Fibroblast of lung (primary cell): ENCODE results near the gene SYNDIG1. TPM values are rescaled to one million over a fixed set of nuclear protein-coding genes. Genes with fewer than 3 reads are reported as not detected.

ENCODE experiments used
- DNase-seq, 2 donors: peaks; one replicate each; pipeline versions ENCODE4 v3.0.0 to v3.0.0-alpha.2; 2010; ENCODE audit warnings: low read depth in 2 of 2
- H2AFZ ChIP-seq: 2 replicates; pipeline ENCODE4 v1.5.1; 2012; ENCODE audit warnings: low read length, control low read depth, inconsistent platforms
- H3K27ac ChIP-seq: 2 replicates; pipeline ENCODE4 v1.5.1; 2011; ENCODE audit warnings: low read length, control low read depth; ENCODE audit not compliant: insufficient read depth
- H3K27me3 ChIP-seq: 2 replicates; pipeline ENCODE4 v1.5.1; 2011; ENCODE audit warnings: mild to moderate bottlenecking, low read length; ENCODE audit not compliant: control insufficient read depth, insufficient read depth
- H3K36me3 ChIP-seq: 2 replicates; pipeline ENCODE4 v1.5.1; 2011; ENCODE audit warnings: low read length; ENCODE audit not compliant: control insufficient read depth, insufficient read depth
- H3K4me1 ChIP-seq: 2 replicates; pipeline ENCODE4 v1.5.1; 2011; ENCODE audit warnings: low read length; ENCODE audit not compliant: control insufficient read depth, insufficient read depth; ENCODE audit errors: extremely low read depth
- H3K4me2 ChIP-seq: 2 replicates; pipeline ENCODE4 v1.5.1; 2011; ENCODE audit warnings: low read length, control low read depth; ENCODE audit not compliant: insufficient read depth; ENCODE audit errors: extremely low read depth
- H3K4me3 ChIP-seq, 4 experiments: fragments of 200-600 bp in 1 of 4; sonication (generic) in 1 of 4; replicated peaks in 1 of 4; 2 replicates each; pipeline ENCODE4 v1.5.1; 2011 to 2016; ENCODE audit warnings: low read length in 4 of 4, low read depth in 3 of 4, mild to moderate bottlenecking in 3 of 4, control low read depth in 2 of 4, inconsistent platforms in 1 of 4, mixed read lengths in 1 of 4; ENCODE audit not compliant: insufficient read depth in 1 of 4; ENCODE audit errors: control extremely low read depth in 1 of 4
- H3K79me2 ChIP-seq: 2 replicates; pipeline ENCODE4 v1.5.1; 2012; ENCODE audit warnings: mild to moderate bottlenecking, low read length, inconsistent platforms; ENCODE audit not compliant: control insufficient read depth, insufficient read depth
- H3K9ac ChIP-seq: 2 replicates; pipeline ENCODE4 v1.5.1; 2011; ENCODE audit warnings: mild to moderate bottlenecking, low read length, control low read depth; ENCODE audit not compliant: insufficient read depth
- H3K9me3 ChIP-seq: 2 replicates; pipeline ENCODE4 v1.5.1; 2012; ENCODE audit warnings: low read depth, low read length; ENCODE audit not compliant: control insufficient read depth, insufficient read depth
- H4K20me1 ChIP-seq: 2 replicates; pipeline ENCODE4 v1.5.1; 2011; ENCODE audit warnings: low read length; ENCODE audit not compliant: control insufficient read depth, insufficient read depth; ENCODE audit errors: extremely low read depth
- EZH2 ChIP-seq: IDR thresholded peaks from 2 replicates; pipeline ENCODE4 v1.5.1; 2012; ENCODE audit warnings: low read length, control low read depth, mild to moderate bottlenecking; ENCODE audit errors: missing control alignments
- polyA plus RNA-seq, 2 donors: library from polyadenylated mRNA; depleted of rRNA in 1 of 2; stranded (reverse) in 1 of 2; unstranded in 1 of 2; fragments of >200 nt; gene quantifications; 2 replicates each; pipeline ENCODE4 v1.2.1, GENCODE V29; 2011 to 2012; ENCODE audit warnings: missing spikeins in 1 of 2
- total RNA-seq: library from RNA; depleted of rRNA; stranded (reverse); fragments of >200 nt; gene quantifications from 2 replicates; pipeline ENCODE4 v1.2.1, GENCODE V29; 2014
- TF ChIP-seq, protein P1 (sequence below), 2 donors: IDR thresholded peaks in 1 of 2; conservative IDR thresholded peaks in 1 of 2; 1 replicate in 1 of 2; 2 replicates in 1 of 2; pipeline ENCODE4 v1.5.1; 2011 to 2012; ENCODE audit warnings: low read length in 2 of 2, control low read depth in 1 of 2, inconsistent platforms in 1 of 2, low read depth in 1 of 2, mild to moderate bottlenecking in 1 of 2

Gene SYNDIG1
- total and polyA plus RNA-seq, 2 donors (not counting 1 experiment from before 2014, with no cell fraction given), result 0.02 to 0.17 TPM

DNA sequence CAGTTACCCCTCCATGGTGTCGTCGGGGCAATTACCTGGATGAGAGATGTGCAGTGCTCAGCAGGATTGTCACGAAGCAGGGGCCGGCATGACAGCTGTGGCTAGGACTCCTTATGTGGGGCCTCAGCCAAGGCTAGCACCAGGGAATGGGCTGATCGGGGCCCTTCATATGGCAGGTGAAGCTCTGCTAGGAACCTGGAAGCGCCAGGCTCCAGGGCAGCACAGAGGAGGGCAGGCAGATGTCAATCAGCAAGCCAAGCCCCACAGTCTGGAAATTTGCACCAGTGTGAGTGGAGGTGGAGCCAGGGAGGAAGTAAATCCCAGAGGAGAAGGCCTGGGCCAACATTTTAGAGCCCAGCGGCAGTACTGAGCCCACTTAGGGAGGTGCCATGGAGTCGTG is 21.2 kb downstream of the SYNDIG1 start:
- H3K79me2 ChIP-seq, result no peaks in the 10 kb centered on the region
- H3K4me2 ChIP-seq, result no peak overlapping the region

DNA sequence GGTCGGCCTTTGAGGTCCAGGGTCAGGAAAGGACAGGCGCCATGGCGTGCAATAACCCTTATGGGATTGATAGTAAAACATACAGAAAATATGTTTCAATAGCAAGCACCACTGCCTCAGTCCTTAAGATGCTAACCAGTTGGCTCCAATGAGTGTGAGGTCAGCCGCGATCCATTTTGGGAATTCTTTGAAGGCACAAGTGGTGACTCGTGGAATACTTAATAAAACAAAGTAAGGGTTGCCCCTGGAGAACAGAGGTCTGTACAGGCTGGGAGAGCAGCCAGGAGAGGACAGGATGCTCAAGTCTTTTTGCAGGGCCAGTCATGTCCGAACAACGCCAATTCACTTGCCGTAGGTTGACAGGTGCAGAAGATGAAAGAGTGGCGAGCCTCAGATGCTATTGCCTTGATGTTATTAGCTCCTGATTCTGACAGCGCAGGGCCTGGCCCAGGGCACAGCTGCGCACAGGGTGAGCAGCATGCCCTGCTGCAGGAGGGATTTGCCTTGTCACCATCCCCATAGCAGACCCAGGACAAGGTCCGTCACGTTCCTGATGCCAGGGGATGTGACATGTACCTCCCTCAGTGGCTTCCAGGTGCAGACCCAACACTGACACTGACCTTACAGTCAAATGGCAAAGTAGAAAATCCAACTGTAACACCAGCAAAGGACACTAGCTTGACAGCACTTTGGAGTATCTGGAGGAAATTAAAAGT is 21.8 kb downstream of the SYNDIG1 start:
- H4K20me1 ChIP-seq, result peaks cover 2% of the 10 kb centered on the region
- no peak overlapping the region for H3K4me3 ChIP-seq
- no peaks in the 10 kb centered on the region for H3K9me3 ChIP-seq
- TF ChIP-seq, protein P1, sequence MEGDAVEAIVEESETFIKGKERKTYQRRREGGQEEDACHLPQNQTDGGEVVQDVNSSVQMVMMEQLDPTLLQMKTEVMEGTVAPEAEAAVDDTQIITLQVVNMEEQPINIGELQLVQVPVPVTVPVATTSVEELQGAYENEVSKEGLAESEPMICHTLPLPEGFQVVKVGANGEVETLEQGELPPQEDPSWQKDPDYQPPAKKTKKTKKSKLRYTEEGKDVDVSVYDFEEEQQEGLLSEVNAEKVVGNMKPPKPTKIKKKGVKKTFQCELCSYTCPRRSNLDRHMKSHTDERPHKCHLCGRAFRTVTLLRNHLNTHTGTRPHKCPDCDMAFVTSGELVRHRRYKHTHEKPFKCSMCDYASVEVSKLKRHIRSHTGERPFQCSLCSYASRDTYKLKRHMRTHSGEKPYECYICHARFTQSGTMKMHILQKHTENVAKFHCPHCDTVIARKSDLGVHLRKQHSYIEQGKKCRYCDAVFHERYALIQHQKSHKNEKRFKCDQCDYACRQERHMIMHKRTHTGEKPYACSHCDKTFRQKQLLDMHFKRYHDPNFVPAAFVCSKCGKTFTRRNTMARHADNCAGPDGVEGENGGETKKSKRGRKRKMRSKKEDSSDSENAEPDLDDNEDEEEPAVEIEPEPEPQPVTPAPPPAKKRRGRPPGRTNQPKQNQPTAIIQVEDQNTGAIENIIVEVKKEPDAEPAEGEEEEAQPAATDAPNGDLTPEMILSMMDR (conservative IDR thresholded peaks at IDR 0.05 in 1 of 2, IDR thresholded peaks at IDR 0.05 in 1 of 2; ENCODE audit: low read depth in 1 of 2, low read length in 2 of 2), result no peak
- no peak for TF ChIP-seq EZH2
- DNase-seq, result peak in 1 of 2 donors; percentile 11
- no peaks in the 10 kb centered on the region for H3K27me3 ChIP-seq
- no peaks in the 10 kb centered on the region for H3K4me1 ChIP-seq
- H3K36me3 ChIP-seq, result no peaks in the 10 kb centered on the region
- H3K27ac ChIP-seq, result no peak overlapping the region
- H3K4me2 ChIP-seq, result no peak overlapping the region
- H3K79me2 ChIP-seq, result no peaks in the 10 kb centered on the region
- H3K9ac ChIP-seq, result no peak overlapping the region
- no peak overlapping the region for H2AFZ ChIP-seq

More for the DNA sequence above, 21.2 kb downstream of the SYNDIG1 start:
- no peak for TF ChIP-seq EZH2
- TF ChIP-seq, protein P1 (conservative IDR thresholded peaks at IDR 0.05 in 1 of 2, IDR thresholded peaks at IDR 0.05 in 1 of 2; ENCODE audit: low read depth in 1 of 2, low read length in 2 of 2), result no peak
- Histone ChIP-seq H3K9me3 (no peaks in the 10 kb centered on the region), H3K27me3 (no peaks in the 10 kb centered on the region), H4K20me1 (peaks cover 2% of the 10 kb centered on the region), H3K27ac (no peak overlapping the region), H3K9ac (no peak overlapping the region), H2AFZ (no peak overlapping the region), H3K4me3 (no peak overlapping the region), H3K4me1 (no peaks in the 10 kb centered on the region), H3K36me3 (no peaks in the 10 kb centered on the region)
- DNase-seq, result no peak

GRCh38 chr20:24492031-24492607 is 22.7 kb downstream of the SYNDIG1 start:
- no peak for DNase-seq

More at GRCh38 chr20:24492031-24492607, 22.7 kb downstream of the SYNDIG1 start:
- Histone ChIP-seq H3K36me3 (no peaks in the 10 kb centered on the region), H2AFZ (no peak overlapping the region), H3K27me3 (no peaks in the 10 kb centered on the region), H3K4me3 (no peak overlapping the region), H3K79me2 (no peaks in the 10 kb centered on the region), H3K27ac (no peak overlapping the region), H4K20me1 (peaks cover 2% of the 10 kb centered on the region), H3K4me2 (no peak overlapping the region), H3K4me1 (no peaks in the 10 kb centered on the region), H3K9ac (no peak overlapping the region), H3K9me3 (no peaks in the 10 kb centered on the region)
- TF ChIP-seq, protein P1 (conservative IDR thresholded peaks at IDR 0.05 in 1 of 2, IDR thresholded peaks at IDR 0.05 in 1 of 2; ENCODE audit: low read depth in 1 of 2, low read length in 2 of 2), result no peak
- TF ChIP-seq EZH2, result no peak
